LHCN-M2 (cell line): ENCODE data around the gene HIVEP3. TPM values are rescaled to one million over a fixed set of nuclear protein-coding genes. Genes with fewer than 3 reads are reported as not detected.

Experiments used
- DNase-seq: peaks from one replicate; pipeline ENCODE4 v3.0.0-alpha.2; 2012; ENCODE audit warnings: low read depth
- total RNA-seq: library from RNA; depleted of rRNA; stranded (reverse); fragments of >200 nt; gene quantifications from 2 replicates; pipeline ENCODE4 v1.2.3, GENCODE V29; 2014

The HIVEP3 gene
- total RNA-seq, 1 experiment from 2014 or later = 2.1 TPM

DNA sequence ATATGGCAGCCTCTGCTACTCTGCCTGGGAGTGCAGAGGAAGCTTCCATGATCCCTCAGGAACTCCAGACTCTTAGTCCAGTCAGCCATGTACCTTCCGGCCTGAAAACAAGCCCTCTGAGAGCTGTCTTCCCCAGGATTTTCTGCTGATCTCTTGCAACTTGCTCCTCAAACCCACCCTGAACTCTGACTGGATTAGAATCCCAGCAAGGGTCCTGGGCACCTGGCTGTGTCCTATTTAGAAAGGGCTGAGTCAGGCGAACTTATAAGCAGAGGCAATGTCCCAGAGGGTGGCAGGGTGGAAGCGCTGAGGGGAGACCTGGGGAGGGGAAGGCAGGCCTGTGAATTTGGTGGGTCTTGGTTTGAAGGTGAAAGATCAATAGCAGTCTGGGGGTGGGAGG, 249.8 kb downstream of the HIVEP3 start:
- no peak for DNase-seq

DNA sequence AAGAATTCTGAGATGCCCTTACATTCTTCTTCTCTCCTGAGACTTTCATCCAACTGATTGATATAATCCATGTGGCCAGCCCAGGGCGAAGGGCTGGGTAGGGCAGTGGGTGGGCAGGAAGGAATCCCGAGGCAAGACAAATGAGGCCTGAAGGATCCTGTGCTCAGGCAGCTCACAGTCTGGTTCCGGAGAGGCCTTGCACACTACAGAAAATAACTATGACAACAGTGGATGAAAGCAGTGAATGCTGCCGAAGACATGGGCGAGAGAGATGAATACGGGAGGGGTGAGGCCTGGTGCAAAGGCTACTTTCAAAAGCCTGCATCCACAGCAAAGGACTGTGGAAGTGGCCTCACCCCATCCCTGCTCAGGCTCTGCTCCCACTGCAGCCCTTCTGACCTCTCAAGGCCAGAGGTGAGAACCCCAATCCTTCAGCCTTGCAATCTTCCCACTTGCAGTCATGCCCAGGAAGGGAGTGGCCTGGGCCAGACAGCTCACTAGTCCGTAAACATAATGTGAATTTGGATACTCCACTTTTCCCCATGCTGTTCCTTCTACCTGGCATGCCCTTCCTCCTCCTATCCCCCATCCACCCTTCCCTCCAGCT, 250.6 kb downstream of the HIVEP3 start:
- no peak for DNase-seq

DNA sequence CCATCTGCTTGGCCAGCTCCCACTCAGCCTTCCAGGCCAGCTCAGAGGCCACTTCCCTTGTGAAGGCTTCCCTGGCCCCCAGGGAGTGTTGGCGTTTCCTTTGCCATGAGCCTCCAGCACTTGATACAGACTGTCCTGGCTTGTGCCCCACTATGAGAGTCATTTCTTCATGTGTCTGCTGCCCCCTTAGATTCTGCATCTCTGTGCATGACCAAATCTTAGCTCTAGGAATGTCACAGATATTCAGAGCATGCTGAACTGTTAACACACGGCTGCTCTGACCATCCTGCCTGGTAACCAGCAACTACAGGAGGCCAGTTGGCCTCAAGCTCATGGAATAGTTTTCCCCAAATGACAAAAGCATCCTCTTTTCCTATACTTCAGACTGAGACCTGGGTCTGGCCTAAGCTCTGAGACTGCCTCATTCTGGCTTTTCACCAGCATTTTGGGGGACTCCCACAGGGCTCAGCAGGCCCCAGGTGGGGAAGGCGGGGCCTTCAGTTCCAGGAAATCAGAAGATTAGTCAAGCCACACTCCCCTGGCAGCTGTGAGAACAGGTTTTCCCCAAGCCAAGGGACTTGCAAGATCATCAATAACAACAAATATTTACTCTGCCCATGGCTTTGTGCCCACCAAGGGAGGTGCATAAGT, 251.6 kb downstream of the HIVEP3 start:
- no peak for DNase-seq

DNA sequence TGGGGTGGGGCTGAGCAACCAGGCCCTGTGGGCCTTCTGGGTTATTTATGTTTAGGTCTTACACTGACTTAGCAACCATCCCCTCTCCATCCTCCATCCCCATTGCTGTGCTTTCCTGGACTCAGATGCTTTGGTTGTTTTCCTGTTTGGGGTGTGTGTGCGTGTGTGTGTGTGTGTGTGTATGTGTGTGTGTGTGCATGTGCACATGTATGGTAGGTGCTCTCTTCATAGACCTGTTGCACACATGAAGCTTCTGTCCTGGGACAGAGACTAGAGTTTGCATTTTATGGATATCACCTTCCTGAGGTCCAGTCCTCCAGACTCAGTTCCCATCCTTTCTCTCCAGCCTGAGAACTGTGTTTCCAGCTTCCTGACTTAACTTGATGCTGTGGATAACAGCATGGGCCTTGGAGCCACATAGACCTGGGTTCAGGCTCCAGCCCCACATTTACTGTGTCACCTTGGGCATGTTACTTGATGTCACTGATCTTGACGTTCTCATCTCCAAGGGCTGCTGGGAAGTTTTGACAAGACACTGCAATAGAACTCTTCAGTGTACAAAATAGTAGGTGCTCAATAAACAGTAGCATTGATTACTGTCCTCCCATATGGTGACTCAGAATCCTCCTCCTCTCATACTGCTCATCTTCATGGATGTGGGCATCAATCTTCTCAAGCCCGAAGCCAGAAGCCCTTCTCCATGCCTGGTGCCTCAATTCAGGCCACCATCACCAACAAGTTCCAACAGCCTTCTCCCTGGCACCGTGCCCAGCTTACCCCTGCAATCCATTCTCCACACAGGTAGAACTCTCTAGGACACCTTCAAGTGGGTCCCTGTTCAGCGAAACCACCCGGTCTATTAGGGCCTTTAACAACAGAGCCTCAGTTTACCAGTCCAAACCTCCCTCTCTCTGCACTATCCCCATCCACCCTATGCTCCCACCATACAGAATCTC, 252.5 kb downstream of the HIVEP3 start:
- DNase-seq = no peak

DNA sequence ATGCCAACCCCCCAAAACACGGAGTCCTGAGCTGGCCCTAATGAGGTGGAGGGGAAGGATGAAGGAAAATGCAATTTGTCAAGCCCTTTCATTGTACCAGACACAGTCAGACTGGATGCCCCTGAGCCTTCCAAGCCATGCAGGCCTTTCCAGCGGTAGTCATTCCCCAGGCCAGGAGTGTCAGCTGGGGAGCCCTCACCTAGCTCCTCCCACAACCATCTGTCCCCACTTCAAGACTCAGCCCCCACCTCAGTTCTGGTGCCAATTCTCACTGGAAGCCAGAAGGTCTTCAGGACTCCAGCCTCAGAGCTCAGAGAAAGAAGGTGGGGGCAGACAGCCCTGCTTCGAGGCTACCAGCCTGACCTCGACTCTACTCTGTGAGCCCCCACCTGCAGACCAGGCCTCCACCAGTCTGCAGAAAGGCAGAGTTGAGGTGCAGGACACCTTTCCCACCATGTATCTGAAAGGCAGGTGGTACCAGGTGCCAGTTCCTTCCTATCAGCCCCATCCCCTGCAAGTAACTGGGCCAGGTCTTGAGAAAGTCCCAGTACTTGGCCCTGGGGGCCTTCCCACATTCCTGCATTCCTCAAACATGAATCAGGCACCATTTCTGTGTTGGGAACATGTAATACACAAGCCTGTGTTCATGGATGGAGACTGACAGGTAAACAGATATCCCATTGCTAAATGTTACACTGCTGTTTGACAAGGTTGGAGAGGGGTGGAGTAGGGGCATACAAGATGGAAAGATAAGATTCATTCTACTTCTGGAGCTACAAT, 253.7 kb downstream of the HIVEP3 start:
- peak; percentile 65 for DNase-seq

DNA sequence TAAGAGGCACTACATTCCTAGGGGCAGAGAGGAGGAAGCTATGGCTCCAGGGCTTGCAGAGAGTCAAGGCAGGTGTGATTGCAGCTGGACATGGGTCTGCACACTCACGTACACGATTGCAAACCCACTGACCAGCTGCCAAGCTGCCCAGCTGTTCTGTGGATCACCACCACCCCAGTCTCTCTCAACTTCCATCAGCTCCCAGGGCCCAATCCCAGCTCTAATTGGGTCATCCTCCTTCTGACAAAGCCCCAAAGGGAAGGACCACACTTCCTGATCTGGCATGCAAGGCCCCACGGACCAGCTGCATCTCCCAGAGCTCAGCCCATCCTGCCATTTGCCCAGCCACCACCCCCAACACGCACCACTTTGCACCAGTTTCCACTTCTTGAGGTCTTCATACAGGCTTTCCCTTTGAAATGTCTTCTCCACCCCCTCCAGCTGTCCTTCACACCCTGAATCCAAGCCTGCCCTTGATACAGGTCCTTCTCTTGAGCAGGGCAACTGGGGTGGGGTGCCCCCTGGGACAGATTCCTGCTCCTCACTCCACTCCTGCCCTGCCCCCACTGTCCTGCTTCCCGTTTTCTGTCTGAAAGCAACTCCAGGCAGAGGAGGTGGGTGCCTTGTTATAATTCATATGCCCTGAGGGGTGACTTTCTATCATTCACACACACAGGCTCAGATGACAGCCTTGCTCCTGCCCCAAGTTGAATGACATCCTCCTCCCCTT, 254.9 kb downstream of the HIVEP3 start:
- DNase-seq = peak; percentile 89

DNA sequence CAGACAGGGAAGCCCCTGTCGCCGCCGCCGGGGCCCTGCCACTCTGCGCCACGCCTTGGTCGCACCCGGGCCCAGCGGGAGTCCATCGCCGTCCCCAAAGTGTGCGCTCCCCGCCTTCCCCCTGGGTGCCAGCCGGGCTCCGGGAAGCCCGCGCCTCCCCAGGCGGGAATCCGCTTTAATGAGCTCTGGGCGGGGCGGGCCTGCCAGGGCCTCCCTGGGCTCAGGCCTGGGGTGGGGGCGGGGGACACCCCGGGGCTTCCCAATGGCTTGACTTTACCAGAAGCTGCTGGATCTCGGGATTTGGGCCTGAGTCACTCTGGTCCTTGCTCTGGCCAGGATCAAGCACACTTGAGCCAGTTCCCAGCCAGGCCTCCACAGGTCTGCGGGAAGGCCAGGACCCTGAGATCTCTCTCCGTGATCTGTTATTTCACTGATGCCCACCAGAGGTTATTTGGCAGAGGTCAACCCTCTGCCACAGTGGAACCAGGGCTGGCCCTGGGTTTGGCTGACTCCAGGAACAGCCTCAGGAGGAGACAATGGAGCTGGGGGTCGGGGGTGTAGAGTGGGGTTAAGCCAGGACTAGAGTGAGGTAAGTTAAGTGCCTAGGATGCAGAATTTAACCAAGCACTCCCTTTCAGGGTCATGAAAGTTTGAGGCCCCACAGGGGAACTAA, 255.8 kb downstream of the HIVEP3 start:
- DNase-seq = peak; percentile 75

DNA sequence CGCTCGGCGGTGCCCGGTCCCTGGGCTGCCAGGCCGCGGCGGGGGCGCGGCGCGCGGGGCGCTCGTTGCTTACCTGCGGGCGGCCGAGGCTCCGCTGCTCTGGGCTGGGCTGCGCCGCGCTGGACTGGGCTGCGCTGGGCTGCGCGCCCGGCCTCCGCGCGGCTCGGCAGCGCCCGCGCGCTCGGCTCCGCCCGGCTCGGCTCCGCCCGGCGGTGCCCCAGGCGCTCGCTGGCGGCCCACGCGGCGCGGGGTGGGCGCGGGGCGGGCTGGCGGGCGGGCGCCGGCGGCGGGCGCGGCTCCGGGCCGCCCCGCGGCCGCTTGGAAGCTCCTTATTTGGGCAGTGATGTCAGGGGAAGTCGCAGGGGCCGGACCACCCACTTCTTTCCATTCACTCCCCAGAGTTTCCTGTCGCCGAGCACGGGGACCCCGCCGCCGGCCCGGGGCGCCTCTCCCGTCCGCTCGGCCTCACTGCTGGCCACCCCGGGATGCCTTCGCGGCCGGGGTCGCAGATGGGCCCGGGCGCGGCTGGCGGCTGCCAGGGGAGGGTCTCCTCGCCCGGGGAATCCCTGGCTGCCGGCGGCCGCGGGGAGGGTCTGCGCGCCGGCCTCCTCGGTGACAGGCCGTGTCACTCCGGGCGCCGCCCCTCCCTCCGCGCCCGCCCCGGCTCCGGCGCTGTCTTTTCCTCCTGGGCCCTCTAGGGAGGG, 256.5 kb downstream of the HIVEP3 start:
- DNase-seq = peak; percentile 64

DNA sequence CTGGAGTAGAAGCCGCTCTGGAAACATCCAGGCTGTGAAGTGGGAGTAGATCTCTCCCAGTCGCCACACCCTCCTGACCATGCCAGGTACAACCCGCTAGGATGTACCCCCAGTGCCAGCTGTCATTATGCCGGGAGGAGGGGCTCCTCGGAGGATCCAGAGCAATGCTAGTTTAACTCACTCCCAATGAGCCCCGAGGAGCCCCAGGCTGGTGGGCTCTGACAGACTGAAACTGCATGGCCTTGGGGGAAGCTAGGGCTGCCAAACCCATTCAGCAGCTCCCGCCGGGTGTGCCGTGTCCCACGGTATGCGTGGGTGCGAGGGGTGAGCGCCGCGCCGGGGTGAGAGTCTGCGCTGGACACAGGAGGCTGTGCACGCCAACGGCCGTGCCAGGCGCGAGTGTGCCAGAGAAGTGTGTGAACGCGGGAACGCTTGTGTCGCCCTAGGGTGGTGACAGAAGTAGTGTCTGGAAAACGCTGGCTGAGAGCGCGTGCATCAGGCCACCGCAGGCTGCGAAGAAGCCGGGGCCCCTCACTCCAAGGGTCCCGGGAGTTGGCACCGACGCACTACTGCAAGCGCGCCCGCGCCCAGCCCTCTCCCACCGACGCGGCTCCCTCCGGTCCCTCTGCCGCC, 257.2 kb downstream of the HIVEP3 start:
- no peak for DNase-seq

DNA sequence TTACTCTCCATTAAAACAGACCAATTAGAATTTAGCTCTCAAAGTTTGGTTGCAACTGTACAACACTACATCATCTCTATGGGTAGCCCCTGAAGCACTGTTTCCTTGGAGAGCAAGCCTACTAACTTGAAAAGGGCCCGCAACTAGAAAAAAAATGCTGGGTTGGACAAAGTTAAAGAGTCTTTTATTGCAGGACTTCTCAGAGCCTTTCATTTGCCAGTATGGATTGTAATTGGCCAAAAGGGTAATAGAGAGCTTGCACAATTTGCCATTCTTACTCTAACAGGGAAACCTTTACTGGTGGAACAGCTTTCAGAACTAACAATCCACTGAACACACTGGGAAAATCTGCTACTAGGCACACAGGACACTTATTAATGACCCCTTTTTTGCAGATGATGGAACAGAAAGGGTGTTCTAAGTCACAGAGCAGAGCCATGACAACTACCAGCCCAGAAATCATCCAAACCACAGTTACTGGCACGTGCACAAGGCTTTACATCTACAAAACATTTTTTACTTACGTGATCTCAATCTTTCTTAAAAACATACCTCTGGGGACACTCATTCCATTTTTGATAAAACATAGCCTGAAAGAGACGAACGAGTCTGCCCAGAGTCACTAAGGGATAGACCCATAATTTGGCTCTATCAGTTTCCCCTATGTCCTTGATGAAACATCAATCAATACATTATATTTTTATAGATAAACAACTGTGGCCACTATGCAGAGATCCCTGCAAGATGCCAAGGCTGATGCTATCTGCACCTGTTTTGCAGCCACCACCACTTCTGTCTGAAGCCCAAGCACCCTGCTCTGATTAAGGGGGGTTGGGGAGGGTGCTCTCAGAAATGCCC, 257.9 kb downstream of the HIVEP3 start:
- no peak for DNase-seq

DNA sequence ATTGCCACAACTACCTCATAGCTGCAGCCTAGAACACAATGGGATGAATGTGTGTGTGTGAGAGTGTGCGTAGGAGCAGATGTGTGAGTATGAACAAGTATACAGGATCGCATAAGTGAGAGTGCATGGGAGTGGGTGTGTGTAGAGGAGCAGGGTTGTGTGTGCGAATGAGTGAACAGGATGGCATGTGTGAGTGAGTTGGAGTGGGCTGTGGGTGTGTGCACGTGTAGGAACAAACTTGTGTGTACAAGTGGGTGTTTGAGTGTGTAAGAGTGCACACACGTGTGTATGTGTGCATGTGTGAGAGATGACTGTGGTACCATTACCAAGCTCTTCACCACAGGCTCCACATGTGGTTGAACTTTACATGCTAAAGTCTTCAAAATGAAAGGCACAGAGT, 258.8 kb downstream of the HIVEP3 start:
- DNase-seq = no peak

DNA sequence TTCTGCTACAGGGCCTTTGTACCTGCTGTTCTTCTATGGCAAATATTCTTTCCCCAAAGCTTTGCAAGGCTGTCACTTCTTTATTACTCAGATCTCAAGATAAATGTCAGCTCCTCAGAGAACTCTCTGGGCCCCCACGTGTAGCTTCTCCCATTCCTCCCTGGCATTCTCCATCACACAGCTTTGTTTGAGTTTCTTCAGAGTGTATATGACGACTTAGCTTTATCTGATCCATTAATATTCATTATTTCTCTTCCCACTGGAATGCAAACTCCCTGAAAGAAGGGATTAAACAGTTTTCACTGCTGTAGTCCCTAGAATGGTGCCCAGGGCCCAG, 259.6 kb downstream of the HIVEP3 start:
- no peak for DNase-seq

DNA sequence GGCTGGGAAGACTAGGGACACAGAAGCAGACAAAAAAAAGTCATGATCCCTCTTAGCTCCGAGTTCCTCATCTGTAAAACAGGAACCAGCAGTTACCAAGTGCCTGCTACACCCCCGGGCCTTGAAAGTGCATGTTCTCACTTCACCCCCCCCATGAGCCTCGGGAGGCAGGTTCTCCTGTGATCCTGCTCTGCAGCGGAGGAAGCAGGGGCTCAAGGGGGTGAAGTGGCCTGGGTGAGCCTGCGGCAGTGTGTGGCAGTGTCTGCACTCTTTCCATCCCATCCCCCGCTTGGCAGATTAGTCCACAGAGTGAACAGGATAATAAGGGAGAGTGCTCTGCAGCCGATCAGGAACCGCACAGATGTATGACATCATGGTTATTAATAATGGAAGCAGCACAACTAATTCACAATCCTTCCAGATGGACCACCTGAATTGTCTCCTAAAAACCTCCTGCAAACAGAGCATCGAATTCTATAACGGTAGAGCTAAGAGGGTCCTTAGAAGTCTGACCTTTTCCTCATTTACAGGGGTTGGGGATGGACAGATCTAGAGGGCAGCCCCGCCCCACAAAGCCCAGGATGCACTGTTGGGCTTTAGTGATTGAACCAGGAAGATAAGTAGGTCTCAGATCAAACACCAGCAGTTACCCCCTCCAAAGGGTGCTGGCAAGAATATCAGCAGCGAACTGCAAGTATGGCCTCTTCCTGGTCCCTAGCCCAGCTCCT, 260.1 kb downstream of the HIVEP3 start:
- no peak for DNase-seq

DNA sequence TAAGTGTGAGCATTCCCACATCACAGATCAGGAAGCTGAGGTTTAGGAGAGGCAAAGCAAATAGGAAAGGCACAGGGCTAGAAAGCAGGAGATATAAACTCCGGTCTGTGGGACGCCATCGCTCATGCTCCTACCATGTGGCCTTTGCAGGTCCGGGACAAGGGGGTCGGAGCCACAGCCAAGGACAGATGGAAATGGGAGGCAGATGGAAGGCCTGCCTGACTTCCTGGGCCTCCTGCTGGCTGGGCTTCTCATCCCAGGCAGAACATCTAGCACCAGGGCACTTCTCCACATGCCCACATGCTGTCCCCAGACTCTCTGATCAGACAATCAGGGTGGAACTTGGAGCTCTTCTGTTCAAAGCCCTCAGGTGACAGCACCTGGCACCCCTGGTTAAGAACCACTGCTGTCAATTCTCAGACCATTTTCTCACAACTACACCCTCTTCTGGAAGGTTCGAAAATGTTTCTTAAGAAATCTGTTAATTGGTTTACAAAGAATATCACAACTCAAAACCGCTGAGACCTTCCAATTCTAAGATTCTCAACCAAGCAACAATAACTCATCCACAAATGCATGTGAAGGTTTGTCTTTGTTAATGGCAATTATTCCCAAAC, 260.9 kb downstream of the HIVEP3 start:
- DNase-seq = no peak

DNA sequence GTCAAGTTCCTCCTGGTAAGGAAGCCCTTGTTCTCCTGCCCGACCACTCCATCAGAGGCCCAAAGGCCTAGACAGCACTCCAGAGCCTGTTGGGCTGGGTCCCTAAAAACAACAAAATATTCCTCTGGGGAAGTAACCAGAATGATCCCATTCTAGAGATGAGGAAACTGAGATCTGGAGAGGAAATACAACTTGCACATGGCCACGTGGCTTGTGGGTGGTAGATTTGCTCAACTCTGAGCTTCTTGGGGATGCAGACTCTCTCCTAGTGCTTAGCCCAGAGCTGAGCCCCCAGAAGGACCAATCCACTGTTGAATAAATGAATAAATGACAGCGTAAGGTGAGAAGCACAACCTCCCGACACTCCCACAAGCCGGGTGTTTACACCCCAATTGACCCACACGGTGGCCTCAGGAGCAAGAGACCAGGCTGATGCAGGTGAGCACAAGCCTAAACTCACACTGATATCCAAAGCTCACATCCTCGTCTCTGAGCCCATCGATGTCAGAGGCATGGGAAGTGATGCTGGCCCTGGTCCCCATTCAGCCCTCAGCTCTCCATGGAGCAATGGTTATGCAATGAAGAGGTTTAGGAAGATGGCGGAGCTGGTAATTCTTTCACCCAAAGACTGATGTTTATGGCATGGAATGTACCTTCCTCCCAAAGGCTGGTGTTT, 261.8 kb downstream of the HIVEP3 start:
- DNase-seq = no peak

DNA sequence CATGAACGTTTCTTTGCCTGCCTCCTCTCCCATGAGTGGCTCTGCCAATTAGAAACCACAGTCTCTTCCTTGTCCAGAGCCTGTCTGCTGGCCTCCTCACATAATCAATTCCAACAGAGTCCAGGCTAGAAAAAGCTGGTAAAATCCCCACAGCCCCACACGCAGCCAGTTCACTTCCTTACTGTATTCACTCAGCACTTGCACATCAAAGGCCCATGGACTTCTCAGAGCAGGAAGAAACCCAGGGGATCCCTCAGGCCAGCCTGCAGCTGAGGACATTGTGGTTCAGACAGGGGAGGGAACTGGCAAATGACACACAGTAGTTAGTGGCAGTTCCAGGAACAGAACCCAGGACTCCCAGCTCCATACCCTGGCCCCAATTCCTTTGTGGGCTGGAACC, 262.7 kb downstream of the HIVEP3 start:
- no peak for DNase-seq

DNA sequence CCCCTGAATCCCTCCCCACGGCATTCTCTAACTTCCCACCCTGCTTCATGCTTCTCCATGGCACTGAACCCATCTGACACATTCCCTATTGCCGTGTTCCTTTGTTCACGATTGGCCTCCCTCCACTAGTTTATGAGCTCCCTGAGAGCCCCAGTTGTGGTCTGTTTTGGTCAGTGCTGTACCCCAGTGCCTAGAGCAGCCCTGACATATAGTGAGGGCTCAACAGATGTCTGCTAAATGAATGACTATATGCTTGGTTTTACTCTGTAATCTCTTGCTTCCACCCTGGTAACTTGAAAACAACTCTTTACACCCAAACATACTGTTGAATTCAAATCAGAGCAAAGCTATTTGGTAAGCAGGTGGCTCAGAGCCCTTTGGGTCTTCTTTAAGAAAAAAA, 263.1 kb downstream of the HIVEP3 start:
- DNase-seq = no peak
